ENCODE measurements around the gene EXT2. TPM values are rescaled to one million over a fixed set of nuclear protein-coding genes. Genes with fewer than 3 reads are reported as not detected.

The EXT2 gene
- total and polyA plus RNA-seq, 2 experiments from 2014 or later: 99.8 to 209 TPM

DNA sequence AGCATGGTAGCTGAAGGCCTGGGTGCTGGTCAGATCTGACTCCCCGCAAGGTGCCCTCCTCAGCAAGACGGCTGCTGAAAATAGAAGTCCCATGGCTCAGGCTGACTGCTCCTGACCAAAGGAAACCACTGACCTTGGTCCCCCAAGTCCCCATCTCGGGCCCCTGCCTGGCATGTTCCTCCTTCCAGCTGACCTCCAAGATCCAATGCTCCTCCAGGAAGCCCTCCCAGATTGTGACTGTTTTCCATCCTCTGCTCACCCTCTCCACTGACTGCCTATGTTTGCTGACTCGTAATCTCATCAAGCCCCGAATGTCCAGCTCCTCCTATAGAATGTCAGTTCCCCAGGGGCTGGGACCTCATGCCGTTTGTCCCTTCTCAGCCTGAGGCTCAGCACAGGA lies 184.0 kb downstream of the EXT2 start:
- H3K9me3 ChIP-seq (ENCODE audit: low read depth): no peaks in the 10 kb centered on the region
- in situ Hi-C loops (cut with MboI): loop anchor here (25.0 kb wide), 1 partner anchor 633 kb away; no protein-coding TSS in a partner anchor
- H3F3A ChIP-seq (ENCODE audit: insufficient read depth): no peaks in the 10 kb centered on the region
- no peaks in the 10 kb centered on the region for H4K20me1 ChIP-seq (ENCODE audit: insufficient read depth)
- H2AFZ ChIP-seq: no peak overlapping the region
- H3K27me3 ChIP-seq (replicated peaks; ENCODE audit: insufficient read depth): peaks cover 4% of the 10 kb centered on the region; the same call in 1 of the 2 replicates
- no peaks in the 10 kb centered on the region for H3K36me3 ChIP-seq (ENCODE audit: low read depth)
- no peak for DNase-seq
- H3K27ac ChIP-seq: no peak overlapping the region
- no peak overlapping the region for H3K4me3 ChIP-seq
- H3K4me2 ChIP-seq (ENCODE audit: unreplicated experiment): no peak overlapping the region
- 55 to 70% methylated on average over 6 of the region's 6 CpGs for WGBS, 2 experiments (ENCODE audit: low coverage in 1 of 2, low lambda C conversion rate in 2 of 2, missing lambda C conversion rate in 2 of 2)
- TF ChIP-seq EZH2phosphoT487 (IDR thresholded peaks at IDR 0.05; ENCODE audit: insufficient read depth, low read depth) (no peak), EZH2 (IDR thresholded peaks at IDR 0.05; ENCODE audit: insufficient read depth, poor library complexity, severe bottlenecking) (no peak)
- H3K79me2 ChIP-seq (ENCODE audit: insufficient read depth): no peaks in the 10 kb centered on the region
- no peak overlapping the region for H3K9ac ChIP-seq
- no peaks in the 10 kb centered on the region for H3K4me1 ChIP-seq (ENCODE audit: insufficient read depth)
- H3K9me2 ChIP-seq (ENCODE audit: insufficient read depth): no peaks in the 10 kb centered on the region

DNA sequence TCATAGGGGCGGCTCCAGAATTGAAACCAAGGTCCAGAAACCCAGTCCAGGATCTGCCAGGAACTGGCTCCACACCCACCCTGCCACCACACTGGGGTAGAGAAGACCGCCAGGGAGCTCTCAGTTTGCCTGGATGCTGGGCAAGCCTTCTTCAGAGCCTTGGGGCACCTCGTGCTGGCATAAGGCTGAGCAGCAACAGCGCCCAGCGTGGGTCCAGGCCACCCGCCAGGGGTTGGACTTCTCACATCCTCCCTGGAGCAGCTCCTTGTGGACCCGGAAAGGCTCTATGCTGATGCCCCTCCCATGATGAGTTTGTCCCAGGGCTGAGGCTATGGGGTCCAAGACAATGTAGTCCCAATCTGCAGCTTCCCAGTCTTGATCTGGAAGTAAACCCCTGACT lies 184.8 kb downstream of the EXT2 start:
- H4K20me1 ChIP-seq (ENCODE audit: insufficient read depth): no peaks in the 10 kb centered on the region
- WGBS, 2 experiments (ENCODE audit: low coverage in 1 of 2, low lambda C conversion rate in 2 of 2, missing lambda C conversion rate in 2 of 2): 66 to 75% methylated on average over 7 of the region's 7 CpGs
- H3K9ac ChIP-seq: no peak overlapping the region
- no peaks in the 10 kb centered on the region for H3K4me1 ChIP-seq (ENCODE audit: insufficient read depth)
- H2AFZ ChIP-seq: no peak overlapping the region
- no peaks in the 10 kb centered on the region for H3K79me2 ChIP-seq (ENCODE audit: insufficient read depth)
- no peaks in the 10 kb centered on the region for H3F3A ChIP-seq (ENCODE audit: insufficient read depth)
- in situ Hi-C loops (cut with MboI): loop anchor here (10.0 to 25.0 kb wide), 2 partner anchors 245 to 632 kb away; no protein-coding TSS in a partner anchor
- no peak for TF ChIP-seq EZH2 (IDR thresholded peaks at IDR 0.05; ENCODE audit: insufficient read depth, poor library complexity, severe bottlenecking)
- TF ChIP-seq EZH2phosphoT487 (IDR thresholded peaks at IDR 0.05; ENCODE audit: insufficient read depth, low read depth): no peak
- H3K27me3 ChIP-seq (replicated peaks; ENCODE audit: insufficient read depth): peaks cover 4% of the 10 kb centered on the region; the same call in 1 of the 2 replicates
- no peaks in the 10 kb centered on the region for H3K9me2 ChIP-seq (ENCODE audit: insufficient read depth)
- no peak overlapping the region for H3K27ac ChIP-seq
- no peak overlapping the region for H3K4me3 ChIP-seq
- DNase-seq: no peak
- H3K36me3 ChIP-seq (ENCODE audit: low read depth): no peaks in the 10 kb centered on the region
- no peaks in the 10 kb centered on the region for H3K9me3 ChIP-seq (ENCODE audit: low read depth)
- H3K4me2 ChIP-seq (ENCODE audit: unreplicated experiment): no peak overlapping the region

- Histone ChIP-seq H3K4me1 (ENCODE audit: insufficient read depth) (no peaks in the 10 kb centered on the region), H3K4me2 (ENCODE audit: unreplicated experiment) (no peak overlapping the region), H4K20me1 (ENCODE audit: insufficient read depth) (no peaks in the 10 kb centered on the region), H3K27me3 (replicated peaks; ENCODE audit: insufficient read depth) (peaks cover 4% of the 10 kb centered on the region; the same call in 1 of the 2 replicates), H3F3A (ENCODE audit: insufficient read depth) (no peaks in the 10 kb centered on the region), H3K79me2 (ENCODE audit: insufficient read depth) (no peaks in the 10 kb centered on the region), H3K9ac (no peak overlapping the region), H3K36me3 (ENCODE audit: low read depth) (no peaks in the 10 kb centered on the region), H2AFZ (no peak overlapping the region), H3K27ac (no peak overlapping the region), H3K4me3 (no peak overlapping the region), H3K9me3 (ENCODE audit: low read depth) (no peaks in the 10 kb centered on the region), H3K9me2 (ENCODE audit: insufficient read depth) (no peaks in the 10 kb centered on the region)
- in situ Hi-C loops (cut with MboI): loop anchor here (10.0 to 25.0 kb wide), 2 partner anchors 244 to 631 kb away; no protein-coding TSS in a partner anchor
- no peak for TF ChIP-seq EZH2 (IDR thresholded peaks at IDR 0.05; ENCODE audit: insufficient read depth, poor library complexity, severe bottlenecking)
- TF ChIP-seq EZH2phosphoT487 (IDR thresholded peaks at IDR 0.05; ENCODE audit: insufficient read depth, low read depth): no peak
- DNase-seq: no peak
- WGBS, 2 experiments (ENCODE audit: low coverage in 1 of 2, low lambda C conversion rate in 2 of 2, missing lambda C conversion rate in 2 of 2): 70 to 82% methylated on average over 9 of the region's 9 CpGs
These were observed 185.7 kb downstream of the EXT2 start for GRCh38 chr11:44281151-44281550.

DNA sequence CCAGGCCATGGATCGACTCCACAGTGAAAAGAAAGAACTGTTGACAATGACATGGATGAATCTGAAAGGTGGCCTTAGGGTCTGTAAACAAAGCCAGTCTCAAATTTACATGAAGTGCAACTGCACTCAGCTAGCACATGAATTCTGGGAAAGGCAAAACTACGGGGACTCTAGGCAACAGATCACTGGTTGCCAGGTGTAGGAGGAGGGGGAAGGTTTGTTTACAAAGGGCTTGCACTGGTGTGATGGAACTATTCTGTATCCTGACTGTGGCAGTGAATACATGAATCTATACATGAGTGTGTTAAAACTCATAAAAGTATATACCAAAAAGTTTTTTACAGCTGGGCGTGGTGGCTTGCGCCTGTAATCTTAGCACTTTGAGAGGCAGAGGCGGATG lies 187.1 kb downstream of the EXT2 start:
- WGBS, 2 experiments (ENCODE audit: low coverage in 1 of 2, low lambda C conversion rate in 2 of 2, missing lambda C conversion rate in 2 of 2): 73 to 87% methylated on average over 5 of the region's 5 CpGs

More for the DNA sequence above, 187.1 kb downstream of the EXT2 start:
- Histone ChIP-seq H3K9ac (no peak overlapping the region), H3K9me3 (ENCODE audit: low read depth) (no peaks in the 10 kb centered on the region), H3K4me2 (ENCODE audit: unreplicated experiment) (no peak overlapping the region), H4K20me1 (ENCODE audit: insufficient read depth) (no peaks in the 10 kb centered on the region), H3K79me2 (ENCODE audit: insufficient read depth) (no peaks in the 10 kb centered on the region), H3F3A (ENCODE audit: insufficient read depth) (no peaks in the 10 kb centered on the region), H2AFZ (no peak overlapping the region), H3K36me3 (ENCODE audit: low read depth) (no peaks in the 10 kb centered on the region), H3K4me3 (no peak overlapping the region), H3K4me1 (ENCODE audit: insufficient read depth) (no peaks in the 10 kb centered on the region), H3K9me2 (ENCODE audit: insufficient read depth) (no peaks in the 10 kb centered on the region), H3K27me3 (replicated peaks; ENCODE audit: insufficient read depth) (peaks cover 4% of the 10 kb centered on the region; the same call in 1 of the 2 replicates), H3K27ac (no peak overlapping the region)
- DNase-seq: no peak
- TF ChIP-seq EZH2phosphoT487 (IDR thresholded peaks at IDR 0.05; ENCODE audit: insufficient read depth, low read depth) (no peak), EZH2 (IDR thresholded peaks at IDR 0.05; ENCODE audit: insufficient read depth, poor library complexity, severe bottlenecking) (no peak)
- in situ Hi-C loops (cut with MboI): loop anchor here (10.0 to 25.0 kb wide), 2 partner anchors 242 to 630 kb away; no protein-coding TSS in a partner anchor
